ENCODE data around the gene PRDM16.
A peak's percentile ranks its signal among the peaks of the same experiment; 100 is the strongest.
"Not testable (repeated sequence)": the region's sequence is repeated elsewhere in the genome, so short reads cannot be mapped to it uniquely, and the experiment has no call there.

Gene PRDM16

GRCh38 chr1:3162322-3162882, 93.4 kb downstream of the PRDM16 start:
- no peak for DNase-seq (ENCODE audit: low read depth)

- no peak for DNase-seq (ENCODE audit: low read depth)
These were observed 94.4 kb downstream of the PRDM16 start for GRCh38 chr1:3163356-3163755.

GRCh38 chr1:3164671-3165070, 95.7 kb downstream of the PRDM16 start:
- no peak for DNase-seq (ENCODE audit: low read depth)

- not testable (repeated sequence) for DNase-seq (ENCODE audit: low read depth)
These were observed 96.2 kb downstream of the PRDM16 start for GRCh38 chr1:3165189-3165588.

GRCh38 chr1:3166206-3166918, 97.4 kb downstream of the PRDM16 start:
- no peak for DNase-seq (ENCODE audit: low read depth)

GRCh38 chr1:3167255-3167654, 98.3 kb downstream of the PRDM16 start:
- no peak for DNase-seq (ENCODE audit: low read depth)

GRCh38 chr1:3168678-3169077, 99.7 kb downstream of the PRDM16 start:
- no peak for DNase-seq (ENCODE audit: low read depth)

GRCh38 chr1:3169665-3170356, 100.8 kb downstream of the PRDM16 start:
- DNase-seq (ENCODE audit: low read depth), result no peak

GRCh38 chr1:3170561-3171453, 101.8 kb downstream of the PRDM16 start:
- peak; percentile 9 for DNase-seq (ENCODE audit: low read depth)

GRCh38 chr1:3171761-3172160, 102.8 kb downstream of the PRDM16 start:
- DNase-seq (ENCODE audit: low read depth), result no peak

GRCh38 chr1:3172431-3173380, 103.7 kb downstream of the PRDM16 start:
- DNase-seq (ENCODE audit: low read depth), result no peak

GRCh38 chr1:3173381-3173980, 104.5 kb downstream of the PRDM16 start:
- no peak for DNase-seq (ENCODE audit: low read depth)

GRCh38 chr1:3174487-3175247, 105.7 kb downstream of the PRDM16 start:
- peak; percentile 37 for DNase-seq (ENCODE audit: low read depth)

GRCh38 chr1:3175486-3175885, 106.5 kb downstream of the PRDM16 start:
- DNase-seq (ENCODE audit: low read depth), result no peak

GRCh38 chr1:3176028-3176427, 107.0 kb downstream of the PRDM16 start:
- DNase-seq (ENCODE audit: low read depth), result no peak

- DNase-seq (ENCODE audit: low read depth), result no peak
These were observed 107.8 kb downstream of the PRDM16 start for GRCh38 chr1:3176820-3177219.

- DNase-seq (ENCODE audit: low read depth), result no peak
These were observed 109.3 kb downstream of the PRDM16 start for GRCh38 chr1:3178279-3178678.

- DNase-seq (ENCODE audit: low read depth), result no peak
These were observed 110.5 kb downstream of the PRDM16 start for GRCh38 chr1:3179471-3179870.

GRCh38 chr1:3180915-3181314, 111.9 kb downstream of the PRDM16 start:
- DNase-seq (ENCODE audit: low read depth), result no peak

GRCh38 chr1:3181956-3182355, 113.0 kb downstream of the PRDM16 start:
- DNase-seq (ENCODE audit: low read depth), result no peak
